GM12878 (cell line): ENCODE measurements around the gene CA10. TPM values are rescaled to one million over a fixed set of nuclear protein-coding genes. Genes with fewer than 3 reads are reported as not detected.

ENCODE experiments used
- ATAC-seq: fragments of 200-7000 bp; cut with Tn5 transposase; 3 replicates; pipeline ENCODE4 v1.9.1; 2020; ENCODE audit warnings: mild to moderate bottlenecking, moderate library complexity
- BruUV-seq: library from RNA; stranded (reverse); fragments of 400-500 nt; replicated peaks from 2 replicates; lab custom pipeline; 2021; lab: Mats Ljungman, UMichigan
- CTCF ChIA-PET: fragments of 300-600 bp; sonication (Branson Sonifier 250); formaldehyde crosslinking; extraction: SDS; loops from one replicate; lab custom pipeline; 2021; ENCODE audit warnings: inconsistent platforms; lab: Yijun Ruan, JAX
- POLR2A ChIA-PET: fragments of 350-600 bp; formaldehyde crosslinking; extraction: SDS; loops from one replicate; lab custom pipeline; 2021; ENCODE audit warnings: inconsistent platforms; lab: Charles Lee
- RAD21 ChIA-PET: fragments of 300-600 bp; sonication (Branson Sonifier 250); formaldehyde crosslinking; loops from one replicate; lab custom pipeline; 2023; ENCODE audit warnings: antibody characterized with exemption; ENCODE audit not compliant: unreplicated experiment; lab: Charles Lee
- SMC1A ChIA-PET: fragments of 300-600 bp; sonication (Branson Sonifier 250); formaldehyde crosslinking; loops from one replicate; lab custom pipeline; 2023; ENCODE audit not compliant: unreplicated experiment, uncharacterized antibody; lab: Charles Lee
- DNase-seq: peaks from one replicate; pipeline ENCODE4 v3.0.0-alpha.2; 2011; ENCODE audit warnings: low read depth, low spot score
- FAIRE-seq: peaks from 3 replicates; lab custom pipeline; 2011; peaks lifted over from hg19 to GRCh38; lab: Jason Lieb, UNC
- H2AFZ ChIP-seq: 2 replicates; pipeline ENCODE4 v1.6.0; 2011; ENCODE audit warnings: low read depth, low read length, control low read depth; ENCODE audit not compliant: control insufficient read depth
- H3K27ac ChIP-seq: 2 replicates; pipeline ENCODE4 v1.5.1; 2011; ENCODE audit warnings: control low read depth; ENCODE audit not compliant: control insufficient read depth, insufficient read depth
- H3K27me3 ChIP-seq, 2 experiments: replicated peaks in 1 of 2; 2 replicates each; pipeline versions ENCODE4 v1.6.0 to v1.6.1; 2011; ENCODE audit warnings: low read length in 1 of 2; ENCODE audit not compliant: control insufficient read depth in 2 of 2, insufficient read depth in 2 of 2
- H3K36me3 ChIP-seq, 2 experiments: 2 replicates each; pipeline ENCODE4 v1.5.1; 2011; ENCODE audit warnings: low read length in 1 of 2; ENCODE audit not compliant: control insufficient read depth in 2 of 2, insufficient read depth in 2 of 2
- H3K4me1 ChIP-seq: 2 replicates; pipeline ENCODE4 v1.6.1; 2011; ENCODE audit warnings: mild to moderate bottlenecking, low read length, moderate library complexity, mixed read lengths; ENCODE audit not compliant: control insufficient read depth, insufficient read depth
- H3K4me2 ChIP-seq: 2 replicates; pipeline ENCODE4 v1.6.0; 2011; ENCODE audit warnings: control low read depth; ENCODE audit not compliant: control insufficient read depth, insufficient read depth
- H3K4me3 ChIP-seq: fragments of 200-600 bp; sonication (generic); 2 replicates; pipeline ENCODE4 v1.5.1; 2016
- H3K79me2 ChIP-seq: 2 replicates; pipeline ENCODE4 v1.6.0; 2011; ENCODE audit warnings: low read length; ENCODE audit not compliant: control insufficient read depth, insufficient read depth
- H3K9ac ChIP-seq: 2 replicates; pipeline ENCODE4 v1.8.0; 2011; ENCODE audit warnings: low read length, control low read depth, mixed read lengths; ENCODE audit not compliant: control insufficient read depth, insufficient read depth
- H3K9me3 ChIP-seq: replicated peaks from 3 replicates; pipeline ENCODE4 v1.5.1; 2011; ENCODE audit warnings: mild to moderate bottlenecking, low read length; ENCODE audit not compliant: control insufficient read depth, insufficient read depth
- H4K20me1 ChIP-seq: 2 replicates; pipeline ENCODE4 v1.6.0; 2011; ENCODE audit not compliant: control insufficient read depth, insufficient read depth
- BHLHE40 ChIP-seq, 2 experiments: fragments of 450-650 bp in 1 of 2; IDR thresholded peaks; 2 replicates each; pipeline ENCODE4 v1.6.1; 2011 to 2017; ENCODE audit warnings: low read depth in 2 of 2, borderline replicate concordance in 1 of 2, improper control_type of control experiment in 1 of 2, low read length in 1 of 2, mild to moderate bottlenecking in 1 of 2
- BRCA1 ChIP-seq: IDR thresholded peaks from 2 replicates; pipeline ENCODE4 v1.6.1; 2011; ENCODE audit warnings: low read depth, low read length, improper control_type of control experiment
- CEBPB ChIP-seq, 2 experiments: fragments of 150-350 bp in 1 of 2; IDR thresholded peaks; 2 replicates each; pipeline ENCODE4 v1.6.1; 2012 to 2014; ENCODE audit warnings: low read depth in 2 of 2, low read length in 2 of 2, borderline replicate concordance in 1 of 2, inconsistent platforms in 1 of 2
- CREB1 ChIP-seq: IDR thresholded peaks from 2 replicates; pipeline ENCODE4 v1.6.1; 2012; ENCODE audit warnings: low read depth, mild to moderate bottlenecking, inconsistent platforms
- FOXM1 ChIP-seq: IDR thresholded peaks from 2 replicates; pipeline ENCODE4 v1.6.1; 2012; ENCODE audit warnings: low read depth, mild to moderate bottlenecking, inconsistent platforms, low read length, moderate library complexity
- GATAD2B ChIP-seq: fragments of 450-650 bp; conservative IDR thresholded peaks from 2 replicates; pipeline ENCODE4 v1.6.1; 2017; ENCODE audit warnings: low read depth, mild to moderate bottlenecking, moderate library complexity
- KAT2A ChIP-seq: conservative IDR thresholded peaks from 2 replicates; pipeline ENCODE4 v1.6.1; 2011; ENCODE audit warnings: low read depth, low read length; ENCODE audit not compliant: control insufficient read depth
- MEF2B ChIP-seq: fragments of 450-650 bp; IDR thresholded peaks from 2 replicates; pipeline ENCODE4 v1.6.1; 2018; ENCODE audit warnings: mild to moderate bottlenecking, moderate library complexity; ENCODE audit not compliant: partially characterized antibody, poor library complexity, severe bottlenecking
- MXI1 ChIP-seq: fragments of 150-350 bp; IDR thresholded peaks from 2 replicates; pipeline ENCODE4 v1.6.1; 2011; ENCODE audit warnings: low read depth, mild to moderate bottlenecking, inconsistent platforms, low read length, improper control_type of control experiment
- NR2C2 ChIP-seq: IDR thresholded peaks from 2 replicates; pipeline ENCODE4 v1.6.1; 2011; ENCODE audit warnings: borderline replicate concordance, low read depth; ENCODE audit not compliant: control insufficient read depth, insufficient read length
- PAX8 ChIP-seq: fragments of 450-650 bp; IDR thresholded peaks from 2 replicates; pipeline ENCODE4 v1.6.1; 2017; ENCODE audit warnings: mild to moderate bottlenecking, moderate library complexity
- RBBP5 ChIP-seq: fragments of 200-600 bp; sonication (generic); conservative IDR thresholded peaks from 2 replicates; pipeline ENCODE4 v1.6.1; 2016
- REST ChIP-seq: IDR thresholded peaks from 2 replicates; pipeline ENCODE4 v1.6.1; 2012; ENCODE audit warnings: mild to moderate bottlenecking, low read depth, low read length
- TARDBP ChIP-seq: IDR thresholded peaks from 2 replicates; pipeline ENCODE4 v1.6.1; 2016; ENCODE audit warnings: borderline replicate concordance
- WRNIP1 ChIP-seq: IDR thresholded peaks from 2 replicates; pipeline ENCODE4 v1.6.1; 2011; ENCODE audit warnings: low read depth, low read length, improper control_type of control experiment, borderline replicate concordance
- YBX1 ChIP-seq: fragments of 450-650 bp; IDR thresholded peaks from 2 replicates; pipeline ENCODE4 v1.6.1; 2016; ENCODE audit warnings: antibody characterized with exemption
- ZNF207 ChIP-seq: fragments of 450-650 bp; IDR thresholded peaks from 2 replicates; pipeline ENCODE4 v1.6.1; 2014; ENCODE audit warnings: antibody characterized with exemption, mild to moderate bottlenecking, borderline replicate concordance
- WGBS: methylation state at CpG from one replicate; pipeline ENCODE4 v1.1.6; 2016; ENCODE audit warnings: low lambda C conversion rate; ENCODE audit not compliant: insufficient replicate concordance, insufficient coverage; ENCODE audit errors: missing lambda C conversion rate; 5-methylcytosine and 5-hydroxymethylcytosine counted together
- in situ Hi-C: fragments of 300-500 bp; cut with MboI; formaldehyde crosslinking; loops from 9 replicates; pipeline ENCODE4 v1.14.3; 2018; ENCODE audit warnings: mixed read lengths
- intact Hi-C: fragments of 100-400 bp; cut with micrococcal nuclease; formaldehyde crosslinking; loops from one replicate; pipeline ENCODE4 v1.14.2; 2022; ENCODE audit not compliant: unreplicated experiment
- polyA plus RNA-seq, 11 experiments: library from polyadenylated mRNA; depleted of rRNA in 4 of 11; unstranded in 6 of 11; stranded (reverse) in 5 of 11; fragments of >200 nt; fragmentation: Nextera tagmentation in 4 of 11; fragmentation: Illumina TruSeq in 1 of 11; extraction: Ambion mirVana in 4 of 11; extraction: Trizol in 1 of 11; gene quantifications; 1 replicate in 1 of 11; 2 replicates in 10 of 11; pipeline versions ENCODE4 v1.2.1 to v1.2.3, GENCODE V29; 2011 to 2016; ENCODE audit warnings: inconsistent platforms in 2 of 11, missing spikeins in 2 of 11, low read depth in 1 of 11
- total RNA-seq, 4 experiments: library from RNA; depleted of rRNA in 3 of 4; stranded (reverse); fragments of >200 nt in 3 of 4; fragmentation: Illumina TruSeq in 1 of 4; extraction: Trizol in 1 of 4; gene quantifications; 2 replicates each; pipeline versions ENCODE4 v1.2.1 to v1.2.3, GENCODE V29; 2013 to 2021

Gene CA10
- total and polyA plus RNA-seq, 10 of the 15 experiments (the other 5 are each of a cell fraction or from before 2014, with no cell fraction given) = not detected

- no peaks in the 10 kb centered on the region for H3K4me1 ChIP-seq
- H3K4me3 ChIP-seq = no peak overlapping the region
- no peak overlapping the region for H3K4me2 ChIP-seq
- H3K27ac ChIP-seq = no peak overlapping the region
- CTCF ChIA-PET = no interaction called here
- H4K20me1 ChIP-seq = no peaks in the 10 kb centered on the region
- H3K9me3 ChIP-seq = no peaks in the 10 kb centered on the region
- SMC1A ChIA-PET = no interaction called here
- no peak overlapping the region for H2AFZ ChIP-seq
- POLR2A ChIA-PET = no interaction called here
- BruUV-seq = no TSS peak
- in situ Hi-C loops (no loop called here), intact Hi-C loops (no loop called here)
- H3K27me3 ChIP-seq = no peaks in the 10 kb centered on the region
- no peaks in the 10 kb centered on the region for H3K79me2 ChIP-seq
- 0% methylated on average over 2 of the region's 2 CpGs for WGBS
- no peak overlapping the region for H3K9ac ChIP-seq
- no peak for ATAC-seq
- FAIRE-seq = no peak
- H3K36me3 ChIP-seq = no peaks in the 10 kb centered on the region
- RAD21 ChIA-PET = no interaction called here
- DNase-seq = no peak
- TF ChIP-seq WRNIP1 (no peak), BHLHE40 (IDR thresholded peaks at IDR 0.05; ENCODE audit: borderline replicate concordance in 1 of 2, low read depth in 2 of 2, low read length in 1 of 2) (no peak), ZNF207 (no peak), MEF2B (no peak), FOXM1 (no peak), TARDBP (no peak), PAX8 (no peak), CREB1 (no peak), NR2C2 (no peak)
Measured at GRCh38 chr17:51951741-51952140, 206.8 kb downstream of the CA10 start.

GRCh38 chr17:51948128-51948527 is 210.4 kb downstream of the CA10 start:
- ChIA-PET SMC1A (no interaction called here), POLR2A (no interaction called here), CTCF (no interaction called here), RAD21 (no interaction called here)
- in situ Hi-C loops = no loop called here
- H3K9me3 ChIP-seq = no peaks in the 10 kb centered on the region
- H3K4me2 ChIP-seq = no peak overlapping the region
- H3K27ac ChIP-seq = no peak overlapping the region
- H3K9ac ChIP-seq = no peak overlapping the region
- no peaks in the 10 kb centered on the region for H3K27me3 ChIP-seq
- intact Hi-C loops = no loop called here
- H3K79me2 ChIP-seq = no peaks in the 10 kb centered on the region
- no peaks in the 10 kb centered on the region for H4K20me1 ChIP-seq
- FAIRE-seq (no peak), DNase-seq (no peak), ATAC-seq (no peak)
- H3K36me3 ChIP-seq = no peaks in the 10 kb centered on the region
- H3K4me1 ChIP-seq = no peaks in the 10 kb centered on the region
- no peak overlapping the region for H3K4me3 ChIP-seq
- no peak overlapping the region for H2AFZ ChIP-seq
- WGBS = 14% methylated on average over 4 of the region's 4 CpGs
- BruUV-seq = no TSS peak
- TF ChIP-seq BHLHE40 (IDR thresholded peaks at IDR 0.05; ENCODE audit: borderline replicate concordance in 1 of 2, low read depth in 2 of 2, low read length in 1 of 2) (no peak), GATAD2B (no peak), NR2C2 (no peak), KAT2A (no peak), CEBPB (IDR thresholded peaks at IDR 0.05; ENCODE audit: borderline replicate concordance in 1 of 2, low read depth in 2 of 2, low read length in 2 of 2) (no peak), REST (no peak), RBBP5 (no peak), BRCA1 (no peak), YBX1 (no peak), MXI1 (no peak)
